HG03469 (cell line): ENCODE data around the gene GARS1.

Source experiments
- ATAC-seq: cut with Tn5 transposase; IDR thresholded peaks from one replicate; pipeline ENCODE4 v1.9.1; 2021; ENCODE audit warnings: mild to moderate bottlenecking, moderate library complexity, moderate number of reproducible peaks; ENCODE audit not compliant: unreplicated experiment

GARS1 gene

DNA sequence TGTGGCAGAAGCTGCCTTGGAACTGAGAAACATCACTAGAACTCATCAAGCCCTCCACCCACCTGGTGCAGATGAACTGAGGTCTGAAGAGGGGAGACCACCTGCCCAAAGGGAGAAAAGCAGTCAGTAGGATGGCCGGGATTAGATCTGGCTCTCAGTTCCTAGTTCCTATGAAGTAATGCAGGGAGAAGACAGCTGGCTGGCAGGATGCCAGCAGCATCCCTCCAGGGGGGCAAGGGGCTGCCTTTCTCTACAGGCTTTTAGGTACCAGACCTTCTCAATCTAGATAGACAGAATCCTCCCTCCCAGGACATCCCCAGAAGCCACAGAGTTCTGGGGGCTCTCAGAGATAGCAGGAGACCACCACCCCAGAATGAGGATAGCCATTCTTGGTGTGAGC is 79.7 kb downstream of the GARS1 start:
- no peak for ATAC-seq

DNA sequence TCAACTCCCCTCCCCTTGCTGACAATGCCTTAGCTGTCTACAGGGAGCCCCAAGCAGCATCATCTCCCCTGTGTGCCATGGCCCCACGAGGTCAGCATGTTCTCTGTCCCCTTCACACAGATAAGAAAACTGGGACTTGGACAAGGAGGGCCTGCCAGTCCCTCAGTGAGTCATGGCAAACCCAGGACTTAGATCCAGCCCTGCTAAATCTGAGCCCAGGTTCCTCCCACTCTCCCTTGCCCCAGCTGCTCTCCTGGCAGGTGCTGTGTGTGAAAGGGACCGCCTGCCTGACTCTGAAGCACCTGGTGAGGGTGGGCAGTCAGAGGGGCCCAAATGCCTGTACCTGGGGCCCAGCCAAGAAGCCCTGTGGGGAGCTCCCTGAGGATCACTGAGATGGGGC is 80.2 kb downstream of the GARS1 start:
- ATAC-seq, result no peak

DNA sequence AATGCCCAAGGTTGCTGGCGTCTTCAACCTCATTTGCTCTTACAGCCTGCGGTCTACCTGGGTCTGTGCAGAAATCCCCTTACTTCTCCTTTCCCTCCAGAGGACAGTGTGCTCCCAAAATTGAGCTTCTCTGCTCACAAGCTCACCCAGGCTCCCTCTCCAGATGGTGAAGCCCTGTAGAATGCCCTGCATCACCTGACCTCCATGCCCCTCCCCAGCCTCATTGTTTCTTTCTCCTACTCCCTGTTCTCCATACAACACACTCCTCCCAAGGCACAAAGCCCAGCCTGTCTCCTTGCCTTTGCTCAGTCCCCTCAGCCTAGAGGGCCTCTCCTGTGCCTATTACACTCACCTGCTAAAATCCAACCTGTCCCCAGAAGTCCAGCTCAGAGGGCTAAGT is 84.1 kb downstream of the GARS1 start:
- no peak for ATAC-seq

DNA sequence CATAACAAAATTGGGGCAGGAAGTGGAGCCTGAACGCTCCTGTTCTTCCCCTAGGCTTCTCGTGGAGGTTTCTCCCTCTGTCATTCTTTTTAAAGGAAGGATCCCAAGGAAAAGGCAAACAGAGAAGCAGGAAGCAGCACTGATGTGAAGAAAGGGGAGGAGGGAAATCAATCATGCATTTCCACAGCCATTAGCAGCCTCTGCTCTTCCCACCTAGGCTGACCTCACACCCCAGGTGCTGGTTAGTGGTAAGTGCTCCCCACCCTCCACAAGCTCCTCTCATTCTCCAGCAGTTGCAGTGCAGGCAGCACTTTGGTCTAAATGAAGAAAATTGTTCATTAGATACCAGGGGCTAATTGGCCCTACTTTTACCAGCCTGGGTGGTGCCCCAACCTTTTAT is 85.0 kb downstream of the GARS1 start:
- ATAC-seq, result no peak

DNA sequence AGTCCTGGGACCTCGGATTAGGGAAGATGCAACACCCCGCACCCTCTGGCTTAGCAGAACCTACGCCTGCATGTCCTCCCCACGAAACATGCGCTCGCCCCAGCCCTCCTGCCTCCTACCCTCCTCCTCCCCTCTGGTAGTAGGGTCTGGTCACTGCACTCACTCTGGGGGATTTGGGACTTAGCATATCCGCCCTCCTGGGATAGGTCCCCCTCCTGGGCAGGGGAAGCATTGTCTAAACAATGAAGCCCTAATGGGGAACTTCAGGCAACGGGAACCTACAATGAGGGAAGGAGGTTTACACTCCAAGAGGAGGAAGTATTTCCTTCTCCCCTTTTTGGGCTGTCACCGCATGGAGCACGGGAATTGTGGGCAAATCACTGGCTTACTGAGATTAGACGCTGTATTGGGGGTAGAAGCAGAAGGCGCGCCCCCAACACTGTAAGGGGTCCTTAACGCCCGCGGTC is 86.7 kb downstream of the GARS1 start:
- ATAC-seq, result no peak

DNA sequence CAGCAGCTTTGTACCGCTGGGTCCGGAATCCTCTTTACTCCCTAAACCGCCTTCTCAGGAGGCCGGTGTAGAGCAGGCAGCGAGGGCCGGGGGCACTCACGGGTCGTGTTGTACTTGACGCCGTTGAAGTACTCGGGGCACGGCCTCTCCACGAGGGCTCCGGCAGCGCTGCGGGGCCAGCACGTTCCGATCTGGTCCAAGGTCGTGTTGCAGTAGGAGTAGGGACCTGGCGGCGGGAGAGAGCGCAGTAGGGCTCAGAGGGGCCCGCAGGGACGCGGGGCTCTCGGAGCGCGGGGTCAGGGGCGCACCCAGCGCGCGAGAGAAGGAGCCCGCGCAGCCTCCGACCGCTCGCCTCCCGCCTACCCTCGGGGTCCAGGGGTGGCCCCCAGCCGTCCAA is 87.1 kb downstream of the GARS1 start:
- ATAC-seq, result no peak

DNA sequence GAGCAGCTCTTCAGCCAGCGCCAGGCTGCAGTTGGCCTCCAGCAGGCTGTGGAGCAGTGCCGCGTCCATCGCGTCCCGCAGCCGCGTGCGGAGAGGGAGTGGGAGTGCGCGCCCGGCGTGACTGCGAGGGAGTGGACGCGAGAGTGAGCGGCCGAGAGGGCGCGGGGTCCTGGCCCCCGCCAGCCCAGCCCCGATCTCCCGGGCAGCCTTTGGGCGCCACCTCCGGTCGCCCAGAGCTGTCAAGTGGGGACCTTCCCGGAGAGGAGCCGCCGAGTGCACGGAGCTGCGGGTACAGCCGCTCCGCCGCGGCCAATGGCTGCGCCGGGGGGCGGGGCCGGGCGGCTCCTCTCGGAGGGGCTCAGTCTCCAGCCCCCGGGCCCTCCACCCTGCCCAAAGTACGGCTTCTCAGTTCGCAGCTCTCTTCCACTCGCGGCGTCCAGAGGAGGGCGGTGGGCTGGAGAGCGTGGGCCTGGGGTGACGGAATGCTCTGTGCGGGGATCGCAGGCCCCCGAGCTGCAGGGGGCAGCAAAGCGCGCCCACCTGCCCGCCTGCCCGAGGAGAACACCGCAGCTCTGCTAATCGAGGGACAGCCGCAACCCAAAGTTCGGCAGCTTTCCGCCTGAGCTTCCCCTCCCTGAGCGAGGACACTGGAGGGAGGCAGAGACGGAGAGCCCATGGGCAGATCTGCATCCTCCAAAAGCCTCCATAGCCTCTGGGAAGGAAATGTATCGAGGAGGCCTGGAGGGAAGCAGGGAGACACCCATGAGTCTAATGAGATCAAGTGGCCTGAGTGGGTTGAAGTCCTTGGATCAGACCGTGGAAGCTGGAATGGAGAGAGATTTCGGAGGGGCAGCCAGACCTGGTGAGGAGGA is 87.8 kb downstream of the GARS1 start, which contains the start of gene CRHR2:
TSS of gene CRHR2 (minus strand) at position 245 of the 872 bp plus-strand sequence. CDS start at position 69, 176 bp downstream.
- ATAC-seq, result no peak

DNA sequence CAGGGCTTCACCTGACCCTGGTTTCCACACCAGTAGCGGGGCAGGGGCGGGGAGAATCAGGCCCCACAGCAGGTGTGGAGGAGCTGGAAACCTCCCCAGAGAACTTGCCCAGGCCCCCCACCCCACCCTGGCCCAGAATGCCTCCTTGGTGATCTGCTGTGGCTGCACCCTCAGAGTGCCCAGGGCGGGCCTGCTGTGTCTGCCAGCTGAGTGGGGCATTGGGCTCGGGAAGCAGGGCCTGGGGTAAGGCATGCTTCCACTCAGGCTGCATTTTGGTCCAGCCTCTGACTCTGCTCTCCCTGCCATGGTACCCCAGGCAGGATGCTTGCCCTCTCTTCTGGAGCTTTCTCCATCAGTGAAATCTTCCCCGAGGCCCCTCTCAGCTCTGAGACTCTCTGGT is 88.6 kb downstream of the GARS1 start:
- ATAC-seq, result no peak
